ENCODE data around the gene NDUFV2.
"Not testable (repeated sequence)": the region's sequence is repeated elsewhere in the genome, so short reads cannot be mapped to it uniquely, and the experiment has no call there.

The NDUFV2 gene

DNA sequence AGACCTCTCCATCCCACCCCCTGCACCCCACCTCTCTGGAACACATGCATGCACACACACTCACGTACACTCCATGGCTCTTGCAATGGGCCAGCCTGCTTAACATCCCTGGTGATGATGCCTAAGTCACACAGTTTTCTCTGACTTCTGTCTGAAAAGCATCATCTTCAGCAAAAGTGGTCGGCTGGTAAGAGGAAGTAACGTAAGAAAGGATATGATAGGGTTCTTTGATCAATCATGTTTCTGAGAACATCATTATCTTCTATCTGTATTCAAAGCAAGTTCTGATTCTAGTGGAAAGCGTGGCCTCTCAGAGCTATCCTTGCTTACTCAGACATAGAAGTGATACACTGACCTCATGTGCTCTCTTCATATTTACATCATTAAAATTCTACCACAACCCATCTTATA, 11.4 kb upstream of the NDUFV2 start:
- DNase-seq, result no peak

DNA sequence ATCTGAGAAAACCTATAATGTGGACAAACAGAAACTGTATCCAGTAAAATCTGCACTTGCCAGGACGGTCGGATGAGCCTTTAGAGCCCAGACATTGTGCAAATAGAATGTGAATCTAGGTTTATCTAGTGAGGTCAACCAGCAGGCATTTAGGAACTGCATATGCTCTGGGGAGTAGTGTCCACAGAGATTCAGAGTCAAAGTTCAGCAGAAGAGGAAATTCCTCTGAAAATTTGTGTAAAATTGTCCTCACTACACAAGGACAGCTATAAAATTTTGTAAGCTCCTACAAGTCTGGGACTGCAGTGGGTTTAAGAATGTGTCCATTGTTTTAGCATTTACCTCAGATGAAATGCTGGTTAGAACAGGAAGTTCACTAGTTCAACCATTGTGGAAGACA, 9.8 kb upstream of the NDUFV2 start:
- no peak for DNase-seq

DNA sequence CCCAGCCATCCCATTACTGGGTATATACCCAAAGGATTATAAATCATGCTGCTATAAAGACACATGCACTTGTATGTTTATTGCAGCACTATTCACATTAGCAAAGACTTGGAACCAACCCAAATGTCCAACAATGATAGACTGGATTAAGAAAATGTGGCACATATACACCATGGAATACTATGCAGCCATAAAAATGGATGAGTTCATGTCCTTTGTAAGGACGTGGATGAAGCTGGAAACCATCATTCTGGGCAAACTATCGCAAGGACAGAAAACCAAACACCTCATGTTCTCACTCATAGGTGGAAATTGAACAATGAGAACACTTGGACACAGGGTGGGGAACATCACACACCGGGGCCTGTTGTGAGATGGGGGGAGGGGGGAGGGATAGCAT, 9.4 kb upstream of the NDUFV2 start:
- DNase-seq, result not testable (repeated sequence)

DNA sequence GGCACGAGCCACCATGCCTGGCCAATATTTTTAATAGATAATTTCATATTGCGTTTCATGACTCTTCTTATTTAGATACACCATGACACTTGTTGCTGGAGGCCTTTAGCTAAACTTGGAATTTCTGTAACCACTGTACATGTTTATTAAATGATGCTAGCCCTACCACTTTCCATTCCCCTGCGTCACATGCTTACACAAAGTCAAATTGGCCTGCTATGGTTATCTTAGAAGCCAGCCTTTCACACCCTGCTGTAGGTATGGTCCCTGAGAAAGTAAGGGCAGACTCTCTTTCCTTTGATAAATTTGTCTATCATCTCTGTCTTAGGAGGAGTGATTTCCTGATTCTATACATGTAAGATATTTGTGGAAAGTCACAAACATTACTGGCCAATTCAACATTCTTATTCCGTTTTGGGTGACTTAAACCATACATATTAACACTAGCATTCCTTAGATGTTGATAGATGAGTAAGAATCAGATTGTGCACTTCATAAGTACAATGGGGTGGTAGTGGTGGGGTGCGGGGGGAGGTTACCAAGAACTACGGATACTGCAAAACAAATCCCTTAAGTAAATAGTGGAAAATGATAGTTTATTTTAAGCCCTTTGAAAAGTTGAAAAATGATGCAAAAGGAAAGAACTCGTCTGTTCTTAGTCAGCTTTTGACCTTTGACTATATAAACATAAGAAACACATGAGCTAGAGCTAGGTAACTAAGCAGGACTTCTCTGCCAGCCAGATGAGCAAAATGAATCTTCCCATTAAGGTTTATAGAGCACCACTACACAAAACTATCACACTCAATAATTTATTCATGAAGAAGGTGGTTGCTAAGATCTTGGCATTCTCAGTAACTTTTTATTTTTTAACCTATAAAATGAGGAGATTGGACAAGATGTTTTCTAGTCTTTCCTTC, 7.9 kb upstream of the NDUFV2 start:
- no peak for DNase-seq

DNA sequence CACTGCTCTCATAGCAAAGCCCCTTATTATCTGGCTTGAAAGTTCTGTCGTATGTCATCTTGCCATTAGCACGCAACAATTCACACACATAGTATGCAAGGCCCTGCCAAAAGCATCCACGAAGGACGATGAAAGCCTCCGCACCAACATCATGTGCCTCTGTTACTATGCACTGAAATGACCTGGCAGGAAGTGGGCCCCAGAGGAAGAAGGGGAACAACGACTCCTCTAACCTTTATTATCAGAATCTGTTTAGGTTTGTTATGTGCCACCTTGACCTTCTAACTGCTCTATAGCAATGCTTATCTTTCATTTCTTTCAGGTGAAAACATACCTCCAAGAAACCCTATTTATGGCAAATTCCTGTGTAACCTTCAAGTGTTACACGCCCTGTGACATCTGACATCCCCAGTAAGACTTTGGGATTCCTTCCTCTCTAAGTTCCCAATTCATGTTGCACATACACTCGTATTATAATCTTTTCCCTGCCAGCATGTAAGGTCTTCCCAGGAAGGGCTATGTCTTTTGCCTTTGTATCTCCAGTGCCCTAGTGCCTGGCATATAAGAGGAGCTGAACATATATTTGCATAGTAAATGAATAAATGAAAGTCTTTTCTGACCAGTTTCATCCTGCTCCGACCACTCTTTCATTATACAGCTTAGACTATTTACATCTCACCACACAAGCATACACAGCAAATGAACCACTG, 7.0 kb upstream of the NDUFV2 start:
- no peak for DNase-seq

DNA sequence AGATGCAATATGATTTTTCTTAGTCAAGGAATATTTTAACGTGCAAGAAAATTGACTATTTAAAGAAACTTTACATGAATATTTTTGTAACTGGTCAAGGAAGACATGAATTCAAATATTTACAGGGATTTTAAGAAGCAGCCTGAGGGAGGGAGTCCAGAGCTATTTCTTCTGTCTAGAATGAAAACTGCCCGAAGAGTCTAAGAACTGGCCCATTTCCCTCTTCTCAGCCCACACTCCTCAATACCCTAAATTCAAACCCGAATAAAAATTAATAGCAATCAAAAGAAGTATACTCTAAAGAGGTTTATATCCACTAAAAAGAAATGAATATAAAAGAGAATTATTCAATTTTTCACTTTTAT, 6.5 kb upstream of the NDUFV2 start:
- DNase-seq, result no peak

DNA sequence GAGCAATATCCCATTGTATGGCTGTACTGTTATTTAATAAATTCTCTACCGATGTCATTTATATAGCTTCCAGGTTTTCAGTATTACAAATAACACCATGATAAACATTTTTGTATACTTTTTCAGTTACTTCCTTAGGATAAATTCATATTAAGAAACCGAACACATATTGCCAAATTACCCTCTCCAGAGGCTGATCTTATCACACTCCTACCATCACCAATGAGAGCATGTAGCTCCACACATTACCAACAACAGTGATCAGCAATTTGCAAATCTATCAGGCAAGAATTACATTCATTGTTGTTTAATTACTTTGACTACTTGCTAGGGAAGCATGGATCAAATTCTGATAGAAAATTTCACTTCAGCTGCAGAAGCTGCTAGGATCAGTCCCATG, 5.8 kb upstream of the NDUFV2 start:
- DNase-seq, result no peak

DNA sequence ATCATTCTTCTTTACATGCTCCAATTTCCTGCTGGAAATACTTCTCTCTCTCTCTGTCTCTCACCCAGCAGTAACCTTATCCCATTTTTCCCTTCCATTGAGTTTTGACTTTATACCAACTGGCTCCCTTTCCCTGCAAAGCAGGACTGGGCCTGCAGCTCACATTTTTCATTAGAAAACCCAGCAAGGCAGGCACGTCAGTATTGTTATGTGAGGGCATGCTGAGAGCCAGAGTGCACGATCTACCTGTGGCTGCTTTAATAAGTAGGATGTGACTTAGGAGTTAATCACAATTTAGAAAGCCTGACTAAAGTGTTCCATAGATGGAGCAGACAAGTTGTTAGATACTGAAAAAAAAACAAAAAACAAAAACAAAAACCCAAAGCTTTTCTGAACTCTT, 5.2 kb upstream of the NDUFV2 start:
- no peak for DNase-seq

DNA sequence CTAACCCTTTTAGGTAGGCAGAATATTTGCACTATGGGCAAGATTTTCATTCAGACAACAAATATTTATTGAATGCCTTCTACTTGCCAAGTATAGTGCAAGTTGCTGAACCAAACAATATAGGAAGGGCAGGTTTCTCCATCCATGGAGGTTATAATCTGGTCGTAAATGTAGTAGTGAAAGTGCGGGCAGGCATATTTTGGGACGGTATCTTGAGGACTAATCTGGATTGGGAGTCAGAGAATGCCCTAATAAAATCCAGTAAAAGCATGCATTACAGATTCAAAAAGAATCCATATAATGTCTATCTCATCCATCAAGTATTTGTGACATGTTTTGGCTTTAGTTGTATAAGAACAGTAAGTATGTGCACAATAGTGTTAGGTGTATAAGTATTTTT, 1.7 kb upstream of the NDUFV2 start:
- DNase-seq, result no peak

DNA sequence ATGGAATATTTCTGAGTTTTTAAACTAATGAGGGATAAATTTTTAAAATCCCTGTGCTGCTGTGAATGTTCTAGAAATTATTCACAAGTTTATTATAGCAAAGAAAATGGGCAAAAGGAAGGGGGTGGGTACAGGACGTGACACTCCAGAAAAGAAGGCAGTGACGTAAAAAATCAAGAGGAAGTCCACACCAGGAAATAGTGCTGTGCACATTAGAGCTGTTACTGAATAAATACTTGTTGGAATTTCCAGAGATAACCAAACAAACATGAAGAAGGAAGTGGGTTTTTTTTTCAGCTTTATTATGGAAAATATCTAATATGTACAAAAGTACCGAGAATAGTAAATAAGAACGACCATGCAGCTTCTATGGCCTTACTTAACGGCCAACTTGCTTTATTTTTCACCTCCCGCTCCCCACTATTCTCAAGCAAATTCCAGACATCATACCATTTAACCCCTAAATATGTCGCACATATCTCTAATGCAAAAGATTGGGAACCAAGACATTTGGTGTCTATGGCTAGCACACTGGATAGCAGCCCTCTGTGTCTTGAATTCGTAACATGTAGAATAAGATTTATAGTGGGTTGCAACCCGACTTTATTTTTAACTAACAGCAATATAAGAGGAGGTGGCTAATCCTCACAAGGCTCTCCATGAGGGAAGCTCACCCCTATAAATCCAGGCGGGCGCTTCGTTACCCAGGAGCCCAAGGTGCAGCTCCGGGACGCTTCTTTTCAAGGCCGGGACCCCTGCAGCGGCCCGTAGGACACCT, 580 bp upstream of the NDUFV2 start:
- no peak for DNase-seq

DNA sequence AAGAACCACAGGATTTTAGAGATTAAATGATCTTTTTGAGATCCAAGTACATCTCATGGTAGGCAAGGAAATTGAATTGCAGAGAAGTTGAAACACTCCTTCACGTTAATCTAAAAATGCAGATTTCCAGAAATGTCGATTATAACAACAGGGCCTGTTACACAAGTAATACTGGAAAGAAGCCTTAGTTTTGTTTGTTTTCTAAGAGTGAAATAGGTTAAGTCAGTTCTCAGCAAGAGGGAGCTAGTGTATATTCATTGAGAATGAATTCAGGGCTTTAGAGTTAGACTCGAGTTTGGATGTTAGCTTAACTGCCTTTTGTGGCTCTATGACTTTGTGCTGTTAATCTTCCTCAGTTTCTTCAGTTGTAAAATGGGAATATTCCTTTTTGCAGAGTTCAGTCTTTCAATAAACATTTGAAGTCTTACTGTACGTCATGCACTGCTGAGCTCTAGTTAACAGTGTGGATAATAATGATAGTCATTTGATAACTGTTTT, 926 bp downstream of the NDUFV2 start:
- DNase-seq, result no peak

DNA sequence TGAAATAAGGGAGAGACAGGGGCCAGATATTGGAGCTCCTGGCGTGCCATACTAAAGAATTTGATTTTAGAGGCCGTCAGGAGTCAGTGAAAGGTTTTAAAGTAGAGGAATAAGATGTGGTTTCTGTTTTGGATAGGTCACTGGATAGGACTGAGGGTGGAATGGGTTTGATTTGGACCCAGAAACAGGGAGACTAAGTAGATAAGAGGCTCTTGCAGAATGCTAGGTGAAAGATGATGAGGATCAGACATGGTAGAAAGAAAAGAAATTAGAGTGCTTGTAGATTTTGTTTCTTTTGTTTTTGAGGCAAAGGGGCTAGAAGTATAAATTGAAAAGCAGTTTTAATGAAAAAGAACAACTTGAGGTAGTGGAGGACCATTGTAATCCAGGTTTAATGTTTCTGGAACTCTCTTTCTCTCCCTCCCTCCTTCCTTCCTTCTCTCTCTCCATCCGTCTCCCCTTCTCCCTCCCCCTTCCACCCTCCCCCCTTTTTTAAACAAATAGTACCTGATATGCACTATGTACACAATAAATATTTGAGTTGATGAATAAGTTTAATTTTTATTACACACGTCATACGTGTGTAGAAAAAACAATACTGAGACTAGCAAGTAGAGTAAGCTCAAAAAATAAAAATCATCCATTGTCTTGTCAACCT, 1.9 kb downstream of the NDUFV2 start:
- DNase-seq, result no peak

DNA sequence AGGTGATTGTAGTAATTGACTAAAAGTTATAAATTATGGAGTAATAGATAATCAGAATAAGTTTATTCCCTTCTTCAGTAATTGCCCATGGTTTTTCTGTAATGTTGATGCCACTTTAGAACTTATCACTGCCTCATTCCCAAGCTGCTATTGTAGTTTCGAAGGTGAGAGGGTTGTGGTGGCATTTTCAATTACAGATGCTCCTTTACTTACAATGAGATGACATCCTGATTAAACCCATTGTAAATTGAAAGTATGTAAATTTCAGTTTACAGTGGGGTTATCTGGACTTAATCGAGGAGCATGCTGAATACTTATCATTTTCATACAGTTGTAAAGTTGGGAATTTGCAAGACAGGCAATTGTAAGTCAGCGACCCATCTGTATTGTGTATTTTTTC, 2.9 kb downstream of the NDUFV2 start:
- DNase-seq, result no peak

DNA sequence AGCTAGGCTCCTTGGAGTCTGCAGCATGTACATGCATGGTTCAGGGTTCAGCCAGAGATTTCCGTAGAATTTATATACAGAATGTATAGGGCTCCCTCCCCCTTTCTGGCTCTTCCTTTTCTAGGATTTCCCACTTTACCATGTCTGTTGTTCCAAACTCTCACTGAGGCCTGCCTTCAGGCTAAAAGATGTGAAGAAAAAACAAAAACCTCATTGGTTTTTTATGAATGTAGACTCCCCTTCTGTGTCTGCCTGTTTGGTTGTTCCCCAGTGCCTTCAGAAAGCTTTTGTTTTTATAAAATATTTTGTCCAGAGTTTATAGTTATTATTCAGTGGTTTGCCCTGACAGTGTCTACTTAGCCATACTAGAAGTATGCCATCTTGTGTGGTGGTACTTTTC, 3.6 kb downstream of the NDUFV2 start:
- no peak for DNase-seq

DNA sequence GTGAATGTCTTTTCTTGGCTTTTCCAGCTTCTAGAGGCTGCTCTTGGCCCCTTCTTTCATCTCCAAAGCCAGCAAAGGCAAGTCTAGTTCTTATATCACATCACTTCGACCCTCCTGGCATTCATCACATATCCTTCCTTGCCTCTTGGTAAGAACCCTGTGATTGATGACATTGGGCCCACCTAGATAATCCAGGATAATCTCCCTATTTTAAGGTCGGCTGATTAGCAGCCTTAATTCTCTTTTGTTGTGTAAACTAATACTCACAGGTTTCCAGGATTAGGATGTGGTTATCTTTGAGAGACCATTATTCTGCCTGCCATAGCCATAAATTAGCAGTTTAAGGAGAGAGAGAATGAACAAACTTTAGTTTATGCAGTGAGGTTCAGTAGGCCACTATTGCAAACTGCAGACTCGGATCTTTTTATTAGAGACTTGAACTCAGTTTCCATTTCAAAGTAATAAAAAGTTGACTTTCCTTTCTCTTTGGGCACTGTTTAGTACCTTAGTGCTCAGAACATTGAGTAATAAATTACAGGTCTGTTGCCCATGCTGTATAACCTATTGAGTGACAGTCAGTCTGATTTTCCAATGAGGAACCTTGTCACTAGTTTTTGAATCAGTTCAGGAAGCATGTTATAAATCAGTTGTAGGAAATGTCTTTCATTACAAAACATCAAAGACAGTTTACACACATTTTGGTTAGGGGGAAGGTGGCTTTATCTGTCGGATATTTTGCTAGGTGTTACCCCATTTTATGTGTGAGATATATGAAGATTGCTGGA, 4.5 kb downstream of the NDUFV2 start:
- no peak for DNase-seq

DNA sequence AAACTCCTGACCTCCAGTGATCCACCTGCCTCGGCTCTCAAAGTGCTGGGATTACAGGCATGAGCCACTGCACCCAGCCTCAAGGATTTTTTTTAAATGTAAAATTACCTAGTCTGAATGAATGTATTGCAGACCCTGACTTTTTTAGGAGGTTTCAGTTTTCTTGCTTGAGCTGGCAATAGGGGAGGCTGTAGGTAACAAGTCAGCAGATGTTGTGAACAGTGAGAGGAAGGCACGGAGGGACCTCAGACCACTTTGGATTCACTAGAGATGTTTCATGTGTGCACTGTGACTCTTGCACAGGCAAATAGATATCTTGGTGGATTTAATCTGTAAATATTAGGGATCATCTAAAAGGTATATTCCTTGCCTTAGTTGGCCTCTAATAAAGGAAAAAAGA, 6.4 kb downstream of the NDUFV2 start:
- DNase-seq, result no peak

DNA sequence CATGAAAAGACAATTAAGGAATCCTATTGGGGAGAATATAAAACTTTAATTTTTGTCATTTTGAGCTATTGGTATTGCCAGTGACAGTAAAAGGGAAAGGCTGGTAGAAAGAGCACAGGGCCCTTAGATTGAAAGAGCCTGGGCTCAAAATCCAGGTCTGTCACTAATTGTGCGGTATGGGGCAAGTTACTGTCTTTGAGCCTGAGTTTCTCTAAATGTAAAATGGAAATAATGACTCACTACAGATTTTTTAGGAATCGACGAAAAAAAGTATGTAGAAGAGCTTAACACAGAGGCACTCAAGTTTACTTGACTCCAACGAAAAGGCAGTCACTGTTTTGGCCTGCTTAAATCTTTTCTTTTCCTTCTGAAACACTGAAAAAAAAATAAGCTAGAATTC, 7.0 kb downstream of the NDUFV2 start:
- DNase-seq, result no peak

DNA sequence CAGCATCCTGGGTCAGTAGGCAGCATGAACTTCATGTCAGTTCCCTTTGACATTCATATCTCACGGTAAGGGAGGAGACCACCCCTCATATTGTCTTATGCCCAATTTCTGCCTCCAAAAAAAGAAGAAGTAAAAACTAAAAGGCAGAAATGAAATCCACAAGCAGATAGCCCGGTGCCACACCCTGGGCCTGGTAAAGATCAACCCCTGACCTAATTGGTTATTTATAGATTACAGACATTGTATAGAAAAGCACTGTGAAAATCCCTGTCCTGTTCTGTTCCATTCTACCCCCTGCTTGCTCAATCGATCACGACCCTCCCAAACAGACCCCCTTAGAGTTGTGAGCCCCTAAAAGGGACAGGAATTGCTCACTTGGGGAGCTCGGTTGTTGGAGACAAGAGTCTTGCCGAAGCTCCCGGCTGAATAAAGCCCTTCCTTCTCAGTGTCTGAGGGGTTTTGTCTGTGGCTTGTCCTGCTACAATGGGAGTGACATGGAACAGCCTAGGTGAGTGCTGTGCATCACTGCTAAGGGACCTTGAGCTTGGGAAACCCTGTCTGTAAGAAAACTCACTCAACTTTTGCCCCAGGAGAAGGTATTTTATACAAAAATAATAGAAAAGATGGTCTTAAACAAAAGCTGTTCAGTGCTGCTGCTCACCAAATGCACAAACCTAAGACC, 11.1 kb downstream of the NDUFV2 start:
- no peak for DNase-seq

DNA sequence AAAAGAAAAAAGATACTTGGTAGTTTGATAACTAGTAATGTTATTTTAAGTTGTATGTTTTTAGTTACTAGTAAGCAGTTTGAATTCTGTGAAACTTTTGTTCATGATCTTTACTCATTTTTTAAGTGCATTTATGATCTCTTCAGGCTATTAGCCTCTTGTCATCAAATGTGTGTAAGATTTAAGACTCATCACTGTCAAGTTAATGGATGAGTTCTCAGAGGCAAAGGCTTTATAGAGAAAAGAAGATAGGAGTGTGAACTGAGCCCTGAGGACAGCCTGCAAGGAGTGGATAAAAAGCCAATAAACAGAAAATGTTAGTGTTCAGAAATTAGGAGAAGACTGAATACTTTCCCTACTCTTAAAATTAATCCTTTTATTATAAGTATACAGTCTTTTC, 13.5 kb downstream of the NDUFV2 start:
- no peak for DNase-seq

DNA sequence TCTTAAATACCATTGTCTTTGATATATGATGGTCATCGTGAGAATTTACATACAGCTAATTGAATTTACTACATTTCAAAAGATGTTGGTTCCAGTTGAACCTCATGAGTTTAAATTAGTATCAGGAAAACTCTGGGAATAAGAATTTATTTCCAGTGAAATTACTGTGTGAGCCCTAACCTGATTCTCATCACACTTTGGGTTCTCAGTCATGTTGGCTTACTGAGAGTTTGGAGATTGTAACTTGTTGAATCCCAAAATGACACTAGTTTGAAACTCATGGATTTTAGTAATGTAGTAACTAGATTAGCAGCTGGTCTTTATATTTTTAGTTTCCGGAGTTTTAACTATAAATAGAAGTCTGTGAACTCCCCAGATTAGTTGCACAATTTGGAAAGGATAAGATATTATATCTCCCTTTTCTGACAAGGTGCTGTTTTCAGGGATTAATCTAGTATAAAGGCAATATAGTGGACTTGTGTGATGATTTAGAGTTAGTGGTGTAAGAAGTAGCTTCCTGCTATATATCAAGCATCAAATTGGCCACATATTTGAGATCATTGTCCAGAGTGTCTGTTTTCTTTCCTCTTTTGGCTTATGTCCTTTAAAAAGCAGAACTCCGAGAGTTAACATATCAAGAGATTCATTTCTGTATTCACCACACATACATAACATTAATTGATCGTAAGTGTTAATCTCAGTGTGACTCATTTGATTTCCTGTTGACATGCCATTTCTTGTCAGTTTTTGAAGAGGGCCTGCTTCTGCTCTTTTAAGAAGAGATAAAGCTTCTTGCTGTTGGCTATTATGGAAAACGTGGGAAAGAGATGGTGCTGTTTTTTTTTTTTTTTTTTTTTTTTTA, 15.7 kb downstream of the NDUFV2 start:
- DNase-seq, result no peak

DNA sequence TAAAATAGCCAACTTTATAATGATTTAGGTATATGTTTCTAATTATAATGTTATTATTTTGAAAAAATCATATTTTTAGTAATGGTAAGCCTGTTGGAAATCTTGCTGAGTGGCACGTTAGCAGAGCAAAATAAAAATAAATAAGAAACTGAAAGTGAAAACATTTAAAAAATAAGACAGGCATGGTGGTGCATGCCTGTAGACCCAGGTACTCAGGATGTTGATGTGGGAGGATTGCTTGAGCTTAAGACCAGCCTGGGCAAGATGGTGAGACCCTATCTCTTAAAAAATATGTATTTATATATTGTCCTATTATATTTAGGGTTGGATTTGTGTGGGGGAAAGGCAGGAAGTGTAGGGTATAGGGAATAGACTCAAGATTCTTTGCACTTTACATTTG, 18.3 kb downstream of the NDUFV2 start:
- no peak for DNase-seq

All from NK-92 treated with Interleukin-12 subunit alpha and Interleukin-12 subunit beta, amount 100 ng/mL, for 24 hours (cell line).